Prostate gland (tissue), 2 donors: ENCODE results near the gene COL5A1.

Experiments
- CTCF ChIP-seq, 4 experiments: fragments of 200-600 bp in 2 of 4; fragments of 450-650 bp in 2 of 4; sonication (generic) in 2 of 4; IDR thresholded peaks; 1 replicate in 3 of 4; 2 replicates in 1 of 4; pipeline ENCODE4 v1.5.1; 2016 to 2019; ENCODE audit warnings: antibody characterized with exemption in 4 of 4, mild to moderate bottlenecking in 2 of 4, moderate library complexity in 2 of 4
- POLR2A ChIP-seq: fragments of 450-650 bp; IDR thresholded peaks from one replicate; pipeline ENCODE4 v1.6.1; 2016; ENCODE audit warnings: antibody characterized with exemption, mild to moderate bottlenecking
- POLR2AphosphoS5 ChIP-seq: sonication (generic); formaldehyde crosslinking; IDR thresholded peaks from one replicate; pipeline ENCODE4 v1.6.1; 2017; ENCODE audit warnings: antibody characterized with exemption

GRCh38 chr9:134661299-134661698 is 19.7 kb downstream of the COL5A1 start:
- TF ChIP-seq CTCF (IDR thresholded peaks at IDR 0.05) (no peak), POLR2A (no peak), POLR2AphosphoS5 (no peak)
